K562 (cell line): Measurements from ENCODE around the gene NRN1L. TPM values are rescaled to one million over a fixed set of nuclear protein-coding genes. Genes with fewer than 3 reads are reported as not detected.

Experiments
- ARID1B ChIP-seq: fragments of 450-650 bp; IDR thresholded peaks from 2 replicates; pipeline ENCODE4 v1.6.1; 2016; ENCODE audit warnings: antibody characterized with exemption, mild to moderate bottlenecking, inconsistent platforms
- ASH1L ChIP-seq: fragments of 450-650 bp; IDR thresholded peaks from 2 replicates; pipeline ENCODE4 v1.6.1; 2018; ENCODE audit warnings: borderline replicate concordance, mild to moderate bottlenecking, low read depth; ENCODE audit not compliant: partially characterized antibody
- ATF2 ChIP-seq: sonication (generic); formaldehyde crosslinking; IDR thresholded peaks from 2 replicates; pipeline ENCODE4 v1.8.1; 2022; ENCODE audit warnings: missing genetic modification reagents
- ATF3 ChIP-seq, 2 experiments: fragments of 450-650 bp in 1 of 2; sonication (generic) in 1 of 2; formaldehyde crosslinking in 1 of 2; IDR thresholded peaks in 1 of 2; conservative IDR thresholded peaks in 1 of 2; 2 replicates each; pipeline versions ENCODE4 v1.6.1 to v1.8.1; 2016 to 2023; ENCODE audit warnings: mild to moderate bottlenecking in 2 of 2, moderate library complexity in 2 of 2, inconsistent platforms in 1 of 2, missing genetic modification reagents in 1 of 2
- CREB5 ChIP-seq: fragments of 250-450 bp; sonication (Bioruptor Pico); IDR thresholded peaks from 2 replicates; pipeline ENCODE4 v1.5.0; 2020; ENCODE audit warnings: mild to moderate bottlenecking
- CREM ChIP-seq: IDR thresholded peaks from 2 replicates; pipeline ENCODE4 v1.6.1; 2014; ENCODE audit warnings: antibody characterized with exemption, low read depth
- ELF1 ChIP-seq: fragments of 200-800 bp; sonication (Bioruptor generic); IDR thresholded peaks from 2 replicates; pipeline ENCODE4 v1.6.1; 2016; ENCODE audit warnings: missing genetic modification characterization, missing compliant biosample characterization
- FOXA3 ChIP-seq, 2 experiments: fragments of 450-650 bp in 1 of 2; sonication (generic) in 1 of 2; formaldehyde crosslinking; IDR thresholded peaks in 1 of 2; conservative IDR thresholded peaks in 1 of 2; 2 replicates each; pipeline versions ENCODE4 v1.4.0 to v1.8.0; 2020 to 2022; ENCODE audit warnings: mild to moderate bottlenecking in 2 of 2, missing genetic modification reagents in 1 of 2
- JUND ChIP-seq, 2 experiments: IDR thresholded peaks; 2 replicates in 1 of 2; 3 replicates in 1 of 2; pipeline ENCODE4 v1.6.1; 2011; ENCODE audit warnings: borderline replicate concordance in 2 of 2, low read depth in 2 of 2, low read length in 2 of 2, improper control_type of control experiment in 1 of 2, missing biosample characterization in 1 of 2, missing genetic modification characterization in 1 of 2, missing genetic modification reagents in 1 of 2
- KLF10 ChIP-seq: fragments of 250-450 bp; sonication (Bioruptor Pico); IDR thresholded peaks from 2 replicates; pipeline ENCODE4 v1.6.1; 2021; ENCODE audit warnings: matching md5 sums
- MLLT1 ChIP-seq, 2 experiments: fragments of 450-650 bp; IDR thresholded peaks; 2 replicates each; pipeline ENCODE4 v1.6.1; 2016
- NEUROD1 ChIP-seq: fragments of 150-350 bp; IDR thresholded peaks from 2 replicates; pipeline ENCODE4 v1.6.1; 2014; ENCODE audit warnings: borderline replicate concordance, low read length, low read depth; ENCODE audit not compliant: partially characterized antibody
- NFE2L1 ChIP-seq: fragments of 450-650 bp; IDR thresholded peaks from 2 replicates; pipeline ENCODE4 v1.6.1; 2016; ENCODE audit warnings: missing genetic modification characterization, low read depth, mild to moderate bottlenecking, missing compliant biosample characterization, moderate library complexity, borderline replicate concordance
- POLR2H ChIP-seq: IDR thresholded peaks from 2 replicates; pipeline ENCODE4 v1.6.1; 2016; ENCODE audit warnings: missing genetic modification characterization, low read depth, mild to moderate bottlenecking, control low read depth, missing compliant biosample characterization, moderate library complexity
- RHOXF2B ChIP-seq: fragments of 250-450 bp; sonication (Bioruptor Pico); conservative IDR thresholded peaks from 2 replicates; pipeline ENCODE4 v1.5.1; 2021
- SPI1 ChIP-seq: IDR thresholded peaks from 2 replicates; pipeline ENCODE4 v1.6.1; 2011; ENCODE audit warnings: low read depth, low read length, control low read depth, borderline replicate concordance
- SRF ChIP-seq, 2 experiments: fragments of 250-450, 450-650 bp in 1 of 2; sonication (Bioruptor Pico) in 1 of 2; sonication (generic) in 1 of 2; formaldehyde crosslinking; IDR thresholded peaks; 2 replicates each; pipeline versions ENCODE4 v1.5.0 to v1.5.1; 2020 to 2022; ENCODE audit warnings: mild to moderate bottlenecking in 1 of 2, missing genetic modification reagents in 1 of 2
- SRSF7 ChIP-seq: fragments of 200-400 bp; formaldehyde crosslinking; optimal IDR thresholded peaks from 2 replicates; pipeline ENCODE3; 2017; ENCODE audit warnings: mild to moderate bottlenecking, low read depth, low read length
- ZNF655 ChIP-seq: fragments of 250-450 bp; sonication (Bioruptor Pico); IDR thresholded peaks from 2 replicates; pipeline ENCODE4 v1.5.0; 2021
- polyA plus RNA-seq, 8 experiments: library from polyadenylated mRNA; depleted of rRNA in 4 of 8; stranded (reverse) in 5 of 8; unstranded in 3 of 8; fragments of >200 nt; fragmentation: Nextera tagmentation in 2 of 8; fragmentation: Illumina TruSeq in 1 of 8; extraction: Ambion mirVana in 2 of 8; extraction: Trizol in 1 of 8; gene quantifications; 2 replicates each; pipeline versions ENCODE4 v1.2.1 to v1.2.3, GENCODE V29; 2011 to 2014; ENCODE audit warnings: inconsistent platforms in 1 of 8, missing spikeins in 1 of 8
- total RNA-seq, 7 experiments: library from RNA; depleted of rRNA in 6 of 7; stranded (reverse); fragments of >200 nt in 6 of 7; fragmentation: Illumina TruSeq in 2 of 7; extraction: Trizol in 2 of 7; gene quantifications; 2 replicates each; pipeline versions ENCODE4 v1.2.1 to v1.2.3, GENCODE V29; 2011 to 2021; ENCODE audit warnings: low replicate concordance in 1 of 7

The NRN1L gene
- total and polyA plus RNA-seq, 9 of the 15 experiments (the other 6 are each of a cell fraction or from before 2014, with no cell fraction given), result 0.22 to 0.86 (median 0.61) TPM; not detected in 5

GRCh38 chr16:67922221-67922620 lies 37.5 kb downstream of the NRN1L start (continued):
- TF ChIP-seq ASH1L (no peak), POLR2H (no peak), ELF1 (tag) (no peak), FOXA3 (CRISPR knock-in tag; conservative IDR thresholded peaks at IDR 0.05 in 1 of 2, IDR thresholded peaks at IDR 0.05 in 1 of 2) (no peak), NFE2L1 (no peak), ATF3 (IDR thresholded peaks at IDR 0.05) (peak; percentile 18; the same call in 1 of the 2 replicates), ATF3 (CRISPR knock-in tag; conservative IDR thresholded peaks at IDR 0.05) (no peak), SRF (CRISPR knock-in tag; IDR thresholded peaks at IDR 0.05) (no peak), JUND (IDR thresholded peaks at IDR 0.05; ENCODE audit: borderline replicate concordance, low read depth, low read length) (peak; percentile 36; the same call in 1 of the 2 replicates), JUND (tag; IDR thresholded peaks at IDR 0.05; ENCODE audit: borderline replicate concordance, low read depth, low read length) (peak; percentile 42; the same call in 1 of the 3 replicates), RHOXF2B (CRISPR knock-in tag) (no peak), CREB5 (CRISPR knock-in tag) (no peak), CREM (peak; percentile 26; the same call in 1 of the 2 replicates), SPI1 (no peak), NEUROD1 (no peak), ARID1B (0 out of 2 replicates have a peak, but pooled peaks have one; percentile 12), ATF2 (CRISPR knock-in tag) (no peak), SRSF7 (no peak), KLF10 (CRISPR knock-in tag) (no peak), ZNF655 (CRISPR knock-in tag) (no peak), MLLT1 (IDR thresholded peaks at IDR 0.05) (no peak)
